GM19239 (cell line): Measurements from ENCODE around the gene ACOX3.
"Not testable (repeated sequence)": the region's sequence is repeated elsewhere in the genome, so short reads cannot be mapped to it uniquely, and the experiment has no call there.

Experiments
- DNase-seq: peaks from one replicate; pipeline ENCODE4 v3.0.0; 2011; ENCODE audit warnings: low spot score; ENCODE audit not compliant: insufficient read length
- FAIRE-seq: peaks from 2 replicates; lab custom pipeline; 2011; peaks lifted over from hg19 to GRCh38; lab: Jason Lieb, UNC

ACOX3 gene

GRCh38 chr4:8437281-8437680 is 3.2 kb downstream of the ACOX3 start:
- FAIRE-seq (no peak), DNase-seq (no peak)

GRCh38 chr4:8435656-8436121 is 4.8 kb downstream of the ACOX3 start:
- DNase-seq: no peak
- FAIRE-seq: peak; percentile 93

DNA sequence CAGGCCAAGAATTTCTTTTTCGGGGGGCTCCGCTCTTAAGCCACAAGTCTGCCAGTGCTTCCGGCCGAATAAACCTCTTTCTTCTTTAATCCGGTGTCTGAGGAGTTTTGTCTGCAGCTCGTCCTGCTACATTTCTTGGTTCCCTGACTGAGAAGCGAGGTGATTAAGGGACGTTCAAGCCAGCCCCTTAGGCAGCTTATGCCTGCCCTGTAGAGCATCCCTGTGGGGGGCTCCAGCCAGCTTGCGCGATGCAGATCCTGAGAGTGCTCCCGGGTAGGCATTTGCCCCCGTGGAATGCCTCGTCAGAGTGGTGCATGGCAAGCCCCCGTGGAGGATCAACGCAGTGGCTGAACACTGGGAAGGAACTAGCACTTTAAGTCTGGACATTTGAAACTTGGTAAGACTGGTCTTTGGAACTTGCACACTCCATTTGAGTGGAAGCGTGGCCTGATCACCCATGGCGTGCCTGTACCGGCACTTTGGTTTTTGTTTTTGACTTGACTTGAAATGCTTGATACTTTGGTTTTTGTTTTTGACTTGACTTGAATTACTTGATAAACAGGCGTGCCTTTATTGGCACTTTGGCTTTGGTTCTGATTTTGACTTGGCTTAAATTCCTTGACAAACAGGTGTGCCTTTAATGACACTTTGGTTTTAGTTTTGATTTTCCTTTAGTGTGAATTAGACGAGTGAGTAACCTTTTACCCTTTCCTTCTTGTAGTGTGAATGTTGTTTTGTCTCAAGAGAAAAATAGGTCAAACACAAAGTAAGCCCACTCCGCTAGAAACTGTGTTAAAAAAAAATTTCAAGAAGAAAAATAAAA is 6.1 kb downstream of the ACOX3 start:
- DNase-seq (no peak), FAIRE-seq (peak; percentile 33)

DNA sequence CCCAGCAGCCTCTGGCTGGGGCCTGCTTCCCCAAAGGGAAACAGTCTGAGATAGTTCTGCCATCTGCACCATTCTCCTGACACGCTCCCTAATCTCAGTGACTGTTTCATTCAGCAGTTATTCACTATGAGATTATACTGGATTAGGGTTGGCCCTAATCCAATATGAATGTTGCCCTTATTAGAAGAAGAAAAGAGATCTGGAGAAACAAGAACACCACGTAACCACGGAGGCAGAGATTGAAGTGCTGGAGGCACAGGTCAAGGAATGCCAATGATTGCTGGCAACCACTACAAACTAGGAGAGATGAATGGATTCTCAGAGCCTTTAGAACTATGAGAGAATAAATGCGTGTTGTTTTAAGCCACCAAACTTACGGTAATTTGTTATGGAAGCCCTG is 7.4 kb downstream of the ACOX3 start:
- no peak for FAIRE-seq
- DNase-seq: no peak

DNA sequence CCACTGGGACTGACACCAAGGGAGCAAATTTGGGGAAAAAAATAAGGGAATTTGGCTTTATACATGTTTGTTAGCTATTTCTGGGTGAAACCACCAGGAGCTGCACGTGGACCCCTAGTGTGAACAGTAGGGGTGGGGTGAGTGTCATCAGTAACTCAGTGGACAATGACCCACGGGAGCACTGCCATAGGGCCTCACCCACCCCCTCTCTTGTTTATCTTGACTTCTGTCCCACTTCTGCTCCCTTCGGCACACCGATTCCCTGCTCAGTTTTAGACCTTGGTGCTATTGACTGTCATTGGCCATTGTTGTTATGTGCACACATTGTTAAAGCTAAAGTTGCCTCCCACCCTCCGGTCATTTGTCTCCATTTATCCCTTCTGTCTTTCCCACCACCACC is 9.0 kb downstream of the ACOX3 start:
- FAIRE-seq (no peak), DNase-seq (no peak)

DNA sequence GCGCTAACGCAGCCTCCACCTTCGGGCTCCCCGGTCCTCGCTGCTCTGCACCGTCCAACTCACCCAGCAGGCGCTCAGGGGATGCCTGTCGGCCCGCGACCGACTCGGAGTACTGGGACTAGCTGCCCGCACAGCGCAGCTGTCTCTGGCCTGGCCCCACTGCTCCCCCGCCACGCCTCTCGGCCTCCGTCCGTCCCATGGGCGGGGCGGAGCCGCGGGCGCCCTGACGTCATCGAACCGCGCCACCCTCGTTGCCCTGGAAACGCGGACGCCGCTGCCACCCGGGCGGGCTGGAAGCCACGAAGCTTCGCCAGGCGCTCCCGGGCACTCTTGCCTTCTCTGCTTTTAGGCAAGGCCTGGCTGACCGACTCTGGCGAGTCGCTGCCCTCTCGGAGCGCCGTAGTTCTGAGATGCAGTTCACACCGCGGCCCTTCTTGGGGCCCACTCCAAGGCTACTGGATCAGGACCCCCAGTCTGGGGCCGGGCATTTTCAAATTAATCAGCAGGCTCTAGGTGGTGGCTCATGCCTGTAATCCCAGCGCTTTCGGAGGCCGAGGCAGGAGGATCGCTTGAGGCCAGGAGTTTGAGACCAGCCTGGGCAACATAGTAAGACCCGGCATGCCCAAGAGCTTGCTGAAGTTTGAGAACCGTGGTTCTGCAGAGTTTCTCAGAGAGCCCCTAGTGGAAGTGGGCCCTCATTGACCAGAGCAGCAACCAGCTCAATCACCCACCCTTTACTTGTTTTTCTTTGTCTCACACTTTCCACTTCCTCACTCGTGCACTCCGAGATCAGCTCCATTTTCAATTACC is 12.0 kb downstream of the ACOX3 start:
- peak; percentile 82 for DNase-seq
- peak; percentile 93 for FAIRE-seq

- DNase-seq: no peak
- no peak for FAIRE-seq
Observed at GRCh38 chr4:8427761-8428287, 12.7 kb downstream of the ACOX3 start.

DNA sequence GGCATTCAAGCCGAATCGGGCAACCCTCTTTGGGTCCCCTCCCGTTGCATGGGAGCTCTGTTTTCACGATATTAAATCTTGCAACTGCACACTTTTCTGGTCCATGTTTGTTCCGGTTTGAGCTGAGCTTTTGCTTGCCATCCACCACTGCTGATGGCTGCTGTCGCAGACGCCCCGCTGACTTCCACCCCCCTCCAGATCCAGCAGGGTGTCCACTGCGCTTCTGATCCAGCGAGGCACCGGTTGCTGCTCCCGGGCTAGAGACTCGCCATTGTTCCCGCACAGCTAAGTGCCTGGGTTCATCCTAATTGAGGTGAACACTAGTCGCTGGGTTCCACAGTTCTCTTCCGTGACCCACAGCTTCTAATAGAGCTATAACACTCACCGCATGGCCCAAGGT is 13.3 kb downstream of the ACOX3 start:
- no peak for FAIRE-seq

DNA sequence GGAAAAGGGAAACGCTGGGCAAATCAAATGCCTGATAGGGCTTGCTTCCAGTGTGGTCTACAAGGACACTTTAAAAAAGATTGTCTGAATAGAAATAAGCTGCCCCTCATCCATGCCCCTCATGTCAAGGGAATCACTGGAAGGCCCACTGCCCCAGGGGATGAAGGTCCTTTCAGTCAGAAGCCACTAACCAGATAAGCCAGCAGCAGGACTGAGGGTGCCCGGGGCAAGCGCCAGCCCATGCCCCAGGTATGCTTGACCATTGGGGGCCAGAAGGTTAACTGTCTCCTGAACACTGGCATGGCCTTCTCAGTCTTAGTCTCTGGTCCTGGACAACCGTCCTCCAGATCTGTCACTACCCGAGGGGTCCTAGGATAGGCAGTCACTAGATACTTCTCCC is 17.7 kb downstream of the ACOX3 start:
- FAIRE-seq: no peak

More for the DNA sequence above, 13.3 kb downstream of the ACOX3 start:
- no peak for DNase-seq

DNA sequence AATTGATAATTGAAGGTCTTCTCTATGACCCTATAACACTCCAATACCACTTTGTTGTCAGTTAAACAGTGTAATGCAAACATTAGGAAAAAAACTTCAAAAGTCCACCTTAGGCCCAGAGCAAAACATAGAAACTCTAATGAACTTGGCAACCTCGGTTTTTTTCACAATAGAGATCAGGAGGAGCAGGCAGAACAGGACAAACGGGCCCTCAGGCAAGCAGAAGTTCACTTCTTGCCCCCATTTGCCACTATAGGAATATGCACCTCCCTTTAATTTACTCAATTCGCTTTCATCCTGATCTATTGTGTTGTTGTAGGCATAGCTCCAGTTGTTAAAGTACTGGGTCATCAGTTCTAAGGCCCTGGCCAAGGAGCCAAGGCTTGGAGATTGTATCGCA is 18.2 kb downstream of the ACOX3 start:
- FAIRE-seq: no peak
- DNase-seq: no peak

More for the DNA sequence above, 17.7 kb downstream of the ACOX3 start:
- DNase-seq: no peak

GRCh38 chr4:8420151-8420550 is 20.4 kb downstream of the ACOX3 start:
- FAIRE-seq: not testable (repeated sequence)

GRCh38 chr4:8419222-8420041 is 21.1 kb downstream of the ACOX3 start:
- DNase-seq (no peak), FAIRE-seq (peak; percentile 66)

More at GRCh38 chr4:8420151-8420550, 20.4 kb downstream of the ACOX3 start:
- DNase-seq: not testable (repeated sequence)

DNA sequence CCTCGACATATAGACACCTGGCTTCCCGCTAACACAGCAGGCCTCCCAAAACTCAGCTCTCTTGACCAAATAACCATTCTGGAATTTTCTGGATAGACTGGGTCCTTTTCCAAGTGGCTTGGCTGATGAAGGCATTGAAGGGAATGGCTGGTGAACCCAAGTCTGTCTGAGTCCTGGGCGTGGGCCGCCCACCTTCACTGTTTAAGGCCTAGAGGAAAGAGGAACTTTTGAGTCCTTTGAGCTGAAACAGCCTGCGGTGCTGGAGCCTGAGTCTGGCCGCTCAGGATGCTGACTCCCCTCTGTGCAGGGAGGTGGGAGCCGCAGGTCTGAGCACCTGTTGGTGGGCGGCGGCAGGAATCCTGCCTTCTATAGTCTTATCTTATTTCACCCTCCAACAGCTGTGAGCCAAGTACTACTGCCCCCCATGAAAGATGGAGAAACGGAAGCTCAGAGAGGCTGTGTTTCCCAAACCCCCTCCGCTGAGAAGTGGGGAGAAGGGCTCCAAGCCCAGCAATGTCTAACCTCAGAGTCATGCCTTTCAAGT is 23.4 kb downstream of the ACOX3 start:
- DNase-seq (no peak), FAIRE-seq (no peak)

GRCh38 chr4:8414377-8414776 is 26.1 kb downstream of the ACOX3 start:
- FAIRE-seq (no peak), DNase-seq (no peak)

- DNase-seq: no peak
- no peak for FAIRE-seq
Observed at GRCh38 chr4:8412288-8412687, 28.2 kb downstream of the ACOX3 start.

- no peak for DNase-seq
- FAIRE-seq: no peak
Observed at GRCh38 chr4:8411351-8412180, 29.0 kb downstream of the ACOX3 start.

DNA sequence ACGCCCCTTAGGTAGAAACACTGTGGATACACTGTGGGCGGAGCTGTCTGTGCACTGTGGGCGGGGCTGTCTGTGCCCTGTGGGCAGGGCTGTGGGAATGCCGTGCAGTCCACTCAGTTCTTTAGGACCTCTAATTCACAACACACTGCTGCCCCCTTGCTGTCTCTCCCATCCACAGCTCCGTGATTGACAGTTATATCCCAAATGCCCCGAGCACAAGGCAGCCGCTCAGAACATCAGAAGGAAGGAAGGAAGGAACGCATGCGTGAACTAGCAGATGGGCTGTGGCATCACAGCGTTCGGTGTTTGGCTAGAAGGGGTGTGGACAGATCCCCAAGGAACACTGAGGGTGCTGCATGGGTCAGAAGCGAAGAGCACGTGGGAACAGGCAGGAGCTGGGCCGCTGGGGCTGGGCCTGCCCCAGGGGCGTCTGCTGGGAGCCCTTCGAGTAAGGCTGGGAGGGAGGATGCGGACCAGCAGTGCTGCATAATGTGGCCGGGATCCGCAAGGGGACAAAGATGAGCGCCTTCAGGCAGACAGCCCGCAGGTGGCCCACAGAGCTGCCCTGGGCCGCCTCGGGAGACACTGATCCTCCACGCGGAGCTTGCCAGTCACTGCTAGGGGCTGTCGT is 29.8 kb downstream of the ACOX3 start:
- FAIRE-seq: no peak
- no peak for DNase-seq

- no peak for DNase-seq
- FAIRE-seq: no peak
Observed at GRCh38 chr4:8410066-8410625, 30.4 kb downstream of the ACOX3 start.
